Hematopoietic multipotent progenitor cell treated with erythropoietin and hydrocortisone succinate and interleukin-3 and kit ligand, for 6 days (in vitro differentiated cells): ENCODE results near the gene ARAP2.
A peak's percentile ranks its signal among the peaks of the same experiment; 100 is the strongest.

Experiments
- DNase-seq: peaks from one replicate; pipeline ENCODE4 v3.0.0-alpha.2; 2015

The ARAP2 gene

GRCh38 chr4:36264207-36264826 lies 20.0 kb upstream of the ARAP2 start:
- DNase-seq = no peak

- DNase-seq = no peak
Observed at GRCh38 chr4:36260731-36261130, 16.4 kb upstream of the ARAP2 start.

- no peak for DNase-seq
Observed at GRCh38 chr4:36256398-36256891, 12.1 kb upstream of the ARAP2 start.

DNA sequence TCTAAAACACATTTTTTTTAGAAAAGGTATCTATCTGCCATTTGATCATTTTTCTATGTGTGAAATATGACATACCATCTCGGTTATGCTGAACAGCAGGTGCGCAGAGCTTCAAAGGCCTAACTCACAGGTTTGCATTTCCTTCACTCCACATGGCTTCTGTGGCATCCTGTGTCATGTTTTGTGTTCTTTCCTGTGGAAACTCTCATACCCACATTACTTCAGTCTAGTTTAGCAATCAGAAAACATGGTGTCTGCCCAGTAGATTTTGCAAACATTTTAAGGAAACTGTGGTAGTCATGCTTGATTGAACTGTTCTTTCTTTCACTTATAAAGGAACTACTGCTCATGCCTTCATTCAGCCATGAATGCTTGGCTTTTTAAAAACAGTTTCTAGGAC lies 11.3 kb upstream of the ARAP2 start:
- DNase-seq = peak; percentile 40

DNA sequence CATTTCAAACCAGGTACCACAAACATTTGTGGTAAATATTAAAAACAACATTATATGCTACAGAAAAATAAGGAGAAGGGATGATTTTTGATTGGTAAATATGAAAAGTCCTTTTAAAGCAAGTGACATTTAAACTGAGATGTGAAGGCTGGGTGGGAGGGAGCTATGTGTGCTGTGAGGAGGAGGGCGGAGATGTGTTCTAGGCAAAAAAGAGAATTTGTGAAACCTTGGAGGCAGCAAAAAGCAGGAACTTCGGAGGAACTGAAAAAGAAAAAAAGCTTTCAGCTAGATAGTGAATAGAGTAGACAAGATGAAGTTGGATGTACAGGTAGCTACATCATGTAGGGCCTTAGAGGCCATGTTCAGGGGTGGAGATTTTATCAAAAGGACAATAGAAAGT lies 10.1 kb upstream of the ARAP2 start:
- DNase-seq = no peak

- DNase-seq = no peak
Observed at GRCh38 chr4:36251983-36252382, 7.7 kb upstream of the ARAP2 start.

GRCh38 chr4:36249610-36250009 lies 5.3 kb upstream of the ARAP2 start:
- DNase-seq = no peak

GRCh38 chr4:36243355-36244256 lies 708 bp downstream of the ARAP2 start:
- peak; percentile 45 for DNase-seq

GRCh38 chr4:36242629-36243354 lies 1.5 kb downstream of the ARAP2 start:
- peak; percentile 27 for DNase-seq

DNA sequence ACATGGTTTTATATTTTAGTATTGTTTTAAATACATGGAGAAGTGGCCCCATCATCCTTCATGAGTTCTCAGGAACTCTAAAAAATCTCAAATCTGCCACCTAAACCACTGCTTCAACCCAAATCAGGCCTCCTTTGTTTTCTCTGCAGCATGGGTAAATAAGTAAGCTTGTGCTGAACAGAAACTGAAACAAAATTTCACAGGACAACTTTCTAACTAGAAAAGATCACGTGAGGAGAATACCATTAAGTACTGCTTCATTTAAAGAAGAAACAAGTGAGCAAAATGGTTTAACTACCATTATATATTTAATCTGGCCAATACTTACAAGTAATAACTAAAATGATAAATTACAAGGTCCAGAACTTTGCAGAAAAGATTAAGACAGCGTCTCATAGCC lies 2.5 kb downstream of the ARAP2 start:
- DNase-seq = peak; percentile 53

GRCh38 chr4:36237366-36238313 lies 6.7 kb downstream of the ARAP2 start:
- DNase-seq = peak; percentile 21

GRCh38 chr4:36236159-36236558 lies 8.2 kb downstream of the ARAP2 start:
- no peak for DNase-seq

DNA sequence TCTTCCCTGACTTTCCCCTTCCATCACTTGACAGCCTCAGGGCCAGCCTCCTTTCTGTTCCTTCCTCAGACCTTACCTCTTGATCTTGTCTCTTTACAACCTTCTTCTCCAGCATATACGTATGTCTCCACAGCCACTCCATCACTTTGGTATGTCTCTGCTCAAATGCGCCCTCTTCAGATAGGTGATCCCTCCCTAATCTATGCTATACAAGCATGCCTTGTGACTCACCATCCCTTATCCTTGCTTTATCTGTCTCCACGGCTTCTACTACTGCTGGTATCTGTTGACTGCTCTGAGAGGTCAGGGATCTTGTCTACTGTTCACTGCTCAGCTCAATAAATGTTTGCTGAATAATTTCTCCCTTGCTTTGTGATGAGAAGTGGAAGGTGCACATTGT lies 9.0 kb downstream of the ARAP2 start:
- peak; percentile 69 for DNase-seq

DNA sequence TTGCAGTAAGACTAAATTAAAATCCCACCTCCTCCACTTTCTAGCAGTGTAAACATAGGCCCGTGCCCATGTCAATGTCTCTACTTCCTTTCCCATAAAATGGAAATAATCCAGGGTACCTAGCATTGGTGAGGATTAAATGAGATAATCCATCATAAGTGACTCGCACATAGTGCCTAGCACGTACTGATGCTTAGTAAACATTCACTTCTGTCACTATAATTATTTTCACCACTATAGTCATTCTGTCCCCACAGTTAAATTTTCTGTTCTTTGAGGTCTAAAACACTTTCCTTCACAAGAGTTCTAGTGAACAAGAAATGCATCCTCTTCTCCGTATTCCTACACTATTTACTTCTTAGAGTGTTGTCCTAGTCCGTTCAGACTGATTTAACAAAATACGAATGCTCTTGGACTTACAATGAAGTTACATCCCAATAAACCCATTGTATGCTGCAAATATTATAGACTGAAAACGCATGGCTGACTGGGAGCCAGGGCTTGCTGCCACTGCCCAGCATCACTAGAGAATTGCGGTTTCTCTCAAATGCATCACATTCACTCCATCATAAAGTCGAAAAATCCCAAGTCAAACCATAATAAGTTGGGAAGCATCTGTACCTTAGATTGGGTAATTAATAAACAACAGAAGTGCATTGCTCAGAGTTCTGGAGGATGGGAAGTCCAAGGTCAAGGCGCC lies 10.6 kb downstream of the ARAP2 start:
- no peak for DNase-seq

- DNase-seq = no peak
Observed at GRCh38 chr4:36230534-36230933, 13.8 kb downstream of the ARAP2 start.

GRCh38 chr4:36227913-36228312 lies 16.4 kb downstream of the ARAP2 start:
- no peak for DNase-seq

DNA sequence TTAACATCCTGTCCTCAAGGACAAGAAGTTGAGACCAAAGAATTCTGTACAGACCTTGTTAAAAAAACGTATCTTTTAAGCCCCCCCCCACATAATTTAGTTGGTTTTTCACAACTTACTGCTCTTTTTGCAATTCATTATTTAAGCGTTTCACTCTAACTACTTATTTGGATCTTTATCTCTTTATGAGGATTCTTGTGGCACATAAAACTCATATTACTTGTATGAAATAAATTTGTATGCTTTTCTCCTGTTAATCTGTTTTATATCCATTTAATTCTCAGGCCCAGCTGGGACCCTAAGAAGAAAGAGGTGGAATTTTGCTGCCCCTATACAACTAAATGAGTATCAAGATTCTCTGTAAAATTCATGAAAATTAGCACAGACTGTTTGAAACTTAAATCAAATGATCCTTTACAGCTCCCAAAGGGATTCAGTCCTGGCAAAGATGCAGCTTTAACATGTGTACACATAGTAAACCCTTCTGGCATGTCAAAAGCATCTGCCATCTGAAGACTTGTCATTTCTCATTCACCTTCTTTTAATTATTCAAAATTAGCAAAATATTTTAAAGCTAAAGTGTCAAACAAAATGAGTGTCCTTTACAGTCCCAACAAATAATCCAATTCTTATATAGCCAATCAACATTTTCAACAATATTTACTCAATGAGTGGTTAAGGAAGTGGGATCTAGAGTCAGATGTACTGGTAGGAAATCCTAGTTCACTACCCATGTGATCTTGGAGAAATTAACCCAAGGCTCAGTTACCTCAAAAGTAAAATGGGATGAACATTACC lies 17.7 kb downstream of the ARAP2 start:
- no peak for DNase-seq

GRCh38 chr4:36224972-36225903 lies 19.1 kb downstream of the ARAP2 start:
- DNase-seq = no peak

GRCh38 chr4:36222702-36223101 lies 21.6 kb downstream of the ARAP2 start:
- DNase-seq = no peak

- no peak for DNase-seq
Observed at GRCh38 chr4:36220776-36221175, 23.5 kb downstream of the ARAP2 start.
